ENCODE measurements around the gene DLL4. TPM values are rescaled to one million over a fixed set of nuclear protein-coding genes. Genes with fewer than 3 reads are reported as not detected.

Gene DLL4
- total RNA-seq, 1 donor from 2014 or later: 0.69 TPM

GRCh38 chr15:40891810-40892446 is 37.2 kb upstream of the DLL4 start:
- TF ChIP-seq, protein P1, sequence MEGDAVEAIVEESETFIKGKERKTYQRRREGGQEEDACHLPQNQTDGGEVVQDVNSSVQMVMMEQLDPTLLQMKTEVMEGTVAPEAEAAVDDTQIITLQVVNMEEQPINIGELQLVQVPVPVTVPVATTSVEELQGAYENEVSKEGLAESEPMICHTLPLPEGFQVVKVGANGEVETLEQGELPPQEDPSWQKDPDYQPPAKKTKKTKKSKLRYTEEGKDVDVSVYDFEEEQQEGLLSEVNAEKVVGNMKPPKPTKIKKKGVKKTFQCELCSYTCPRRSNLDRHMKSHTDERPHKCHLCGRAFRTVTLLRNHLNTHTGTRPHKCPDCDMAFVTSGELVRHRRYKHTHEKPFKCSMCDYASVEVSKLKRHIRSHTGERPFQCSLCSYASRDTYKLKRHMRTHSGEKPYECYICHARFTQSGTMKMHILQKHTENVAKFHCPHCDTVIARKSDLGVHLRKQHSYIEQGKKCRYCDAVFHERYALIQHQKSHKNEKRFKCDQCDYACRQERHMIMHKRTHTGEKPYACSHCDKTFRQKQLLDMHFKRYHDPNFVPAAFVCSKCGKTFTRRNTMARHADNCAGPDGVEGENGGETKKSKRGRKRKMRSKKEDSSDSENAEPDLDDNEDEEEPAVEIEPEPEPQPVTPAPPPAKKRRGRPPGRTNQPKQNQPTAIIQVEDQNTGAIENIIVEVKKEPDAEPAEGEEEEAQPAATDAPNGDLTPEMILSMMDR (conservative IDR thresholded peaks at IDR 0.05; ENCODE audit: low read depth, low read length): peak; percentile 86
- no peak for DNase-seq (ENCODE audit: low read depth)
- H3K4me3 ChIP-seq (ENCODE audit: low read depth, low read length): no peak overlapping the region

DNA sequence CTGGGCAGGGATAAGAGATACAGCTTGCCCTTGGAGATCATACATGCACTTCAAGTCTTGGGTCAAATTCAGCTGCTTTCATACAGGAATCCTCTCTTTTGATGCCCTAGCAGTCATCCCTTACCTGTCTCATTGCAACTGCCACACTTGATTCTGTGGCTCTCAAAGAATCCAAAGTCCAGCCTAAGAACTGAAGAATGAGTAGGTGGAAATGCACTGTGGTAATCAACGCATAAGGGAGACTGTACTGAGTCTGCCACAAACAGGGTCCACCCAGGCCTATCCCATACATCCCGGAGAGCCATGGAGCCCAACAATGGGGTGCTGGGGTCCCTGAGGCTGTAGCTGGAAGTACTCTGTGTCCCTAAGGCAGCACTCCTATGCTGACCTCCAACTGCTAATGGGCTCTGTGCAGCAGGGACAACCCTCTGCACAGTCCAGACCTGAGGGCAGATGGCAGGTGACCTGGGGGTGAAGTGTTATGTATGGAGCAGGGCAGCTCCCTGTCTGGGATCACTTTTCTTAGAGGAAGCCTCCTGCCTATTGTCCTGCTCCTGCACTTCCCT is 36.6 kb upstream of the DLL4 start:
- DNase-seq (ENCODE audit: low read depth): no peak
- H3K4me3 ChIP-seq (ENCODE audit: low read depth, low read length): no peak overlapping the region
- TF ChIP-seq, protein P1 (conservative IDR thresholded peaks at IDR 0.05; ENCODE audit: low read depth, low read length): no peak

DNA sequence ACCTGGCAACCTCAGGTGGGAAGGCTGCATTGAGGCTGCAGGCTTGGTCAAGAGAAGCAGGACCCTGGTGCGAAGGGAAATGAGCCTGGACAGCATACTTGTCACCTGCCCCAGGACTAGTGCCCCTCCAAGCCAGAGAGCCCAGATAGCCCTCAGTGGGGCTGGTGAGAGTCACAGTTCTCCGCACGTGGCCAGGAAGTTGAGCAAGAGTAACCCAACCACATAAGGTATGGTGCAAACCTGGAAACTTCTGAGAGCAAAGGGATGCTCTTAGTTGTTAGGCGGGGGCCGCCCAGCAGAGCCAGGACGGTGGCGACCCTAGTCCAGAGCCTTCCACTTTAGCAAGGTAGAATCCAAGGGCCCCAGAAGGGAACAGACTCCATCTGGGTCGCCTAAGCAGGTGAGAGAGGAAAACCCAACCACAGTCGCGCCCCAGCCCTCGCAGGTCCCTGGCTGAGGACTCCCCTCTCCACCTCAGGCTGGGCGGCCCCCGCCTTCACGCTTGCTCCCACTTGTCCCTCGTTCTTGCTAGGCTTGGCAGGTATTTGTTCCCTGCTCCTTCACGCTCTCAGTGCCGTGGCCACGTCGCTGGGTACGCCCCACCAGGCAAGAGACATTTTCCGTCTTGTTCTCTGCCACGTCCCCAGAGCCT is 36.0 kb upstream of the DLL4 start:
- TF ChIP-seq, protein P1 (conservative IDR thresholded peaks at IDR 0.05; ENCODE audit: low read depth, low read length): no peak
- no peak for DNase-seq (ENCODE audit: low read depth)
- H3K4me3 ChIP-seq (ENCODE audit: low read depth, low read length): no peak overlapping the region

DNA sequence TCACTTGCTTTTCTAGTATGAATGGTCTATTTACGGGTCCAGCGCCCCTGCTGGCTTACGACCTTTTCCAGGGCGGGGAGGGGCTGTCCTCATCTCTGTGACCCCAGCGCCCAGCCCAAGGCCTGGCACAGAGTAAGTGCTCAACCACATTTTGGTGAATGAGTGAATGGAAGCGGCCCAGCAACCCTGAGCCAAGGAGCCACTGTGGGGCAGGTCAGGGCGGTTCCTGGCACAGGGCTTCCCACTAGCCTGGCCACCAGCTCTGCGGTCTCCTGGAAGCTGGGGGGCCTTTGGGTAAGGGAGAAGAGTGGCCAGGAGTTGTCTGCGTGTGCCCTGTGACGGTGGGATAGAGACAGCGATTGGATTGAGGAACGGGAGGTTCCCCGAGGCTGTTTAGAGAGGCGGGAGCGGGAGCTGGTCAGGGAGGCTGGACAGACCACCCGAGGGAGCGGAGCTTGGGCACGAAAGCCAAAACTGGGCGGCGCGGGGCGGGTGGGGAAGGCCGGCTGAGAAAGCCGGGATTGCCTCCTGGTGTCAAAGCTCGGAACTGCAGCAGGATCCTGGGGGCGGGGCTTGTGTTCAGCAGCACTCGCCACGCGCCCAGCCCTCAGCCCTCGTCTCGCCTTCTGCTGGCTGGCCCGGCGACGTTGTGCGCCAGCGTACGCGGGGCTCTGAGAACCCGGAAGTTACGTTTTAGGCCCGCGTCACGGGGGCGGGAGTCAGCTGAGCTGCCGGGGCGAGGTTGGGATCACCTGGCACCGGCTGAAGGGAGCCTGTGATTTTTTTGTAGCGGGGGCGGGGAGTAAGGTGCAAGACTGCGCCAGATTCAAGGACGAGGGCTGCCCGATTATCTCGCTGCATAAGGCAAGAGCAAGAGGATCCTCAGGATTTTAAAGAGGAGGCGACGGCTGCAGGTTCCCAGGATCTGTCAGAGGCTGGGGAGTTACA is 35.1 kb upstream of the DLL4 start, which contains the start of gene VPS18:
VPS18 (plus strand) TSS at position 718 of the 948 bp plus-strand sequence. CDS start 319 bp downstream, outside the sequence.
- peak within 1 kb of the TSS; percentile 77 for H3K4me3 ChIP-seq (ENCODE audit: low read depth, low read length)
- DNase-seq (ENCODE audit: low read depth): peak; percentile 68
- TF ChIP-seq, protein P1 (conservative IDR thresholded peaks at IDR 0.05; ENCODE audit: low read depth, low read length): peak; percentile 68

DNA sequence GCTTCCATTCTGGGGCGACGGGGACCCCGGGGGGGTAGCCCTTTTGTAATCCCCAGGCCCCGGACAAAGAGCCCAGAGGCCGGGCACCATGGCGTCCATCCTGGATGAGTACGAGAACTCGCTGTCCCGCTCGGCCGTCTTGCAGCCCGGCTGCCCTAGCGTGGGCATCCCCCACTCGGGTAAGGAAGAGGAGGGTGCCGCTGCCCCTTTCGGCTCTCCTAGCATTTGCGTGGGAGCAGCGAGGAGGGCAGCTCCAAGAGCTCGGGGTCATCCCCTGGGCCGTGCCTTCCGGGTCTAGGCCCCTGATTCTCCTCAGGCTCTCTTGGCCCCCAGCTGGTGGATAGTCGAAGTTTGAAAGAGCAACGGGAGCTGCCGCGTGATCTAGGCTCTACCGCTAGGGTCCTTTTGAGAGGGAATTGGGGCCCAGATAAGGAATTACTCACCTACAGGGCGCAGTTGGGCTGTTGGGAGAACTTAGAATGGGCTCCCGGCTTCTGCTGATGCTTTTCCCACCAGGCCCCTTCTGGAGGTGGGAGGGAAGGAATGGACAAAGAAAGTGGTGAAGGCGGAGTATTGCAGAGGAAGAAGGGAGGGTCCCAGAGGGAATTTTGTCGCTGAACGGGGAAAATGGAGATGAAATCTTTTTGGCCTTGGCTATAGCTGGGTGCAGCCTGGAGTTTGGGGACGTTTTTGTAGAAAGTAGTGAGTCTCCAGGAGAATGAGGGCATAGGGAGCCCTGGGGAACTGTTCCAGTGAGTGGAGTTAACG is 34.3 kb upstream of the DLL4 start:
- TF ChIP-seq, protein P1 (conservative IDR thresholded peaks at IDR 0.05; ENCODE audit: low read depth, low read length): peak; percentile 66
- peak overlapping the region; percentile 77 for H3K4me3 ChIP-seq (ENCODE audit: low read depth, low read length)
- no peak for DNase-seq (ENCODE audit: low read depth)

Data from epithelial cell of proximal tubule (primary cell).